NCI-H187 (cell line): ENCODE data around the gene ZFHX2.
"Not testable (repeated sequence)": the region's sequence is repeated elsewhere in the genome, so short reads cannot be mapped to it uniquely, and the experiment has no call there.

Experiments
- DNase-seq, 2 experiments: peaks; one replicate each; lab custom pipeline; 2025; lab: John Stamatoyannopoulos, UW

The ZFHX2 gene

GRCh38 chr14:23539248-23540140, 12.1 kb downstream of the ZFHX2 start:
- DNase-seq = no peak

- no peak for DNase-seq
Observed at GRCh38 chr14:23538785-23539184, 12.8 kb downstream of the ZFHX2 start.

GRCh38 chr14:23538050-23538718, 13.4 kb downstream of the ZFHX2 start:
- no peak for DNase-seq

- no peak for DNase-seq
Observed at GRCh38 chr14:23537351-23538049, 14.1 kb downstream of the ZFHX2 start.

- not testable (repeated sequence) for DNase-seq
Observed at GRCh38 chr14:23536906-23537305, 14.7 kb downstream of the ZFHX2 start.

- DNase-seq = no peak
Observed at GRCh38 chr14:23536494-23536893, 15.1 kb downstream of the ZFHX2 start.

GRCh38 chr14:23535943-23536342, 15.6 kb downstream of the ZFHX2 start:
- no peak for DNase-seq

GRCh38 chr14:23533652-23534435, 17.7 kb downstream of the ZFHX2 start:
- DNase-seq = no peak

- no peak for DNase-seq
Observed at GRCh38 chr14:23532658-23533057, 18.9 kb downstream of the ZFHX2 start.

- DNase-seq = no peak
Observed at GRCh38 chr14:23531391-23531790, 20.2 kb downstream of the ZFHX2 start.

GRCh38 chr14:23530375-23531055, 21.1 kb downstream of the ZFHX2 start:
- no peak for DNase-seq

GRCh38 chr14:23529016-23529415, 22.5 kb downstream of the ZFHX2 start:
- no peak for DNase-seq

- no peak for DNase-seq
Observed at GRCh38 chr14:23528555-23528954, 23.0 kb downstream of the ZFHX2 start.

- DNase-seq = no peak
Observed at GRCh38 chr14:23525611-23526010, 26.0 kb downstream of the ZFHX2 start.

- no peak for DNase-seq
Observed at GRCh38 chr14:23524954-23525353, 26.6 kb downstream of the ZFHX2 start.

- DNase-seq = no peak
Observed at GRCh38 chr14:23523229-23524016, 28.1 kb downstream of the ZFHX2 start.

GRCh38 chr14:23522643-23523198, 28.8 kb downstream of the ZFHX2 start:
- no peak for DNase-seq

- DNase-seq = no peak
Observed at GRCh38 chr14:23521785-23522640, 29.6 kb downstream of the ZFHX2 start.

GRCh38 chr14:23520899-23521533, 30.5 kb downstream of the ZFHX2 start:
- no peak for DNase-seq
